Measurements from ENCODE around the gene GNPAT.

- TF ChIP-seq ZNF660 (tag by site-specific recombination; IDR thresholded peaks at IDR 0.05) (no peak), ZNF274 (IDR thresholded peaks at IDR 0.05; ENCODE audit: low read length) (no peak), ZNF274 (tag by site-specific recombination; IDR thresholded peaks at IDR 0.05; ENCODE audit: borderline replicate concordance) (no peak), ZNF292 (tag by site-specific recombination; IDR thresholded peaks at IDR 0.05; ENCODE audit: borderline replicate concordance, low read depth) (no peak), ZNF302 (tag by site-specific recombination; IDR thresholded peaks at IDR 0.05; ENCODE audit: low read depth) (no peak), ZNF140 (tag by site-specific recombination; IDR thresholded peaks at IDR 0.05) (no peak), ZSCAN18 (tag by site-specific recombination; IDR thresholded peaks at IDR 0.05) (no peak), ZNF174 (tag by site-specific recombination; IDR thresholded peaks at IDR 0.05) (no peak), BCL11A (tag by site-specific recombination; IDR thresholded peaks at IDR 0.05; ENCODE audit: low read depth) (no peak), ZNF843 (tag by site-specific recombination; IDR thresholded peaks at IDR 0.05) (no peak), ZBTB8A (tag by site-specific recombination; IDR thresholded peaks at IDR 0.05) (no peak), ZNF707 (tag by site-specific recombination; IDR thresholded peaks at IDR 0.05) (no peak)
- TF ChIP-seq, protein P1, sequence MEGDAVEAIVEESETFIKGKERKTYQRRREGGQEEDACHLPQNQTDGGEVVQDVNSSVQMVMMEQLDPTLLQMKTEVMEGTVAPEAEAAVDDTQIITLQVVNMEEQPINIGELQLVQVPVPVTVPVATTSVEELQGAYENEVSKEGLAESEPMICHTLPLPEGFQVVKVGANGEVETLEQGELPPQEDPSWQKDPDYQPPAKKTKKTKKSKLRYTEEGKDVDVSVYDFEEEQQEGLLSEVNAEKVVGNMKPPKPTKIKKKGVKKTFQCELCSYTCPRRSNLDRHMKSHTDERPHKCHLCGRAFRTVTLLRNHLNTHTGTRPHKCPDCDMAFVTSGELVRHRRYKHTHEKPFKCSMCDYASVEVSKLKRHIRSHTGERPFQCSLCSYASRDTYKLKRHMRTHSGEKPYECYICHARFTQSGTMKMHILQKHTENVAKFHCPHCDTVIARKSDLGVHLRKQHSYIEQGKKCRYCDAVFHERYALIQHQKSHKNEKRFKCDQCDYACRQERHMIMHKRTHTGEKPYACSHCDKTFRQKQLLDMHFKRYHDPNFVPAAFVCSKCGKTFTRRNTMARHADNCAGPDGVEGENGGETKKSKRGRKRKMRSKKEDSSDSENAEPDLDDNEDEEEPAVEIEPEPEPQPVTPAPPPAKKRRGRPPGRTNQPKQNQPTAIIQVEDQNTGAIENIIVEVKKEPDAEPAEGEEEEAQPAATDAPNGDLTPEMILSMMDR (tag by site-specific recombination; IDR thresholded peaks at IDR 0.05): no peak
These were observed 82.0 kb downstream of the GNPAT start for GRCh38 chr1:231322880-231323530.

All from HEK293 (cell line).